Skeletal muscle tissue (tissue), 4 donors: ENCODE measurements around the gene TMOD3. TPM values are rescaled to one million over a fixed set of nuclear protein-coding genes. Genes with fewer than 3 reads are reported as not detected.

Experiments used
- H3K27ac ChIP-seq: one replicate; pipeline ENCODE4 v1.7.0; 2013; ENCODE audit warnings: mild to moderate bottlenecking, low read depth, low read length, inconsistent platforms
- H3K27me3 ChIP-seq, 3 donors: one replicate each; pipeline ENCODE4 v1.7.0; 2013; ENCODE audit warnings: low read length in 3 of 3; ENCODE audit not compliant: control insufficient read depth in 3 of 3, insufficient read depth in 3 of 3
- H3K36me3 ChIP-seq, 3 donors: one replicate each; pipeline ENCODE4 v1.7.0; 2013; ENCODE audit warnings: low read length in 3 of 3; ENCODE audit not compliant: control insufficient read depth in 3 of 3, insufficient read depth in 3 of 3
- H3K4me1 ChIP-seq, 3 donors: one replicate each; pipeline ENCODE4 v1.7.0; 2013; ENCODE audit warnings: low read length in 3 of 3, mild to moderate bottlenecking in 3 of 3; ENCODE audit not compliant: control insufficient read depth in 3 of 3, insufficient read depth in 3 of 3
- H3K4me3 ChIP-seq, 3 donors: one replicate each; pipeline ENCODE4 v1.7.0; 2013; ENCODE audit warnings: low read length in 3 of 3
- H3K9ac ChIP-seq, 3 donors: one replicate each; pipeline ENCODE4 v1.7.0; 2013; ENCODE audit warnings: low read length in 3 of 3, mild to moderate bottlenecking in 3 of 3, moderate library complexity in 2 of 3, low read depth in 1 of 3
- H3K9me3 ChIP-seq, 3 donors: one replicate each; pipeline ENCODE4 v1.7.0; 2013; ENCODE audit warnings: low read length in 3 of 3; ENCODE audit not compliant: control insufficient read depth in 3 of 3
- total RNA-seq: library from RNA; depleted of rRNA; stranded (reverse); fragments of >200 nt; gene quantifications from one replicate; pipeline ENCODE4 v1.2.3, GENCODE V29; 2014
- donor health status: Osteomylitis.

Gene TMOD3
- total RNA-seq, 1 donor from 2014 or later = 19.8 TPM

DNA sequence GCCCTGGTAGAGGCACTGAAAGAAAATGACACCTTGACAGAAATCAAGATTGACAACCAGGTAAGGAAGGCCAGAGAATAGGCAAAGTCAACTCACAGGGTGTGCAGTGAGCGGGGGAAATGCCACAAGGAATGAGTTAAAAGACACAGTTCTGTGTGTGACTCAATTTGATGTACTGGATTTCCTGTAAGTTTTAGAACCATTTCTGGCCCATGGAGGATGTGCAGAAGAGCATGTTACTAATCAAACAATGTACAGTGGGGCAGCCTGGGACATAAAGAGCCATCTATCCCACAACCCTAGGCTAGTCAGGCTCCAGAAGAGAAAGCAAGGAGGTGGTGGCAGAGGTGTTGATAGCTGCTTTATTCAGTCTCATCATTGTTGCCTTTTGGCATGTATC is 31.2 kb upstream of the TMOD3 start:
- no peak overlapping the region for H3K9ac ChIP-seq
- no peaks in the 10 kb centered on the region for H3K9me3 ChIP-seq
- no peaks in the 10 kb centered on the region for H3K27me3 ChIP-seq
- peaks cover 4 to 13% (median 8%) of the 10 kb centered on the region in 3 donors for H3K36me3 ChIP-seq
- no peaks in the 10 kb centered on the region for H3K4me1 ChIP-seq
- no peak overlapping the region for H3K27ac ChIP-seq
- H3K4me3 ChIP-seq = no peak overlapping the region

DNA sequence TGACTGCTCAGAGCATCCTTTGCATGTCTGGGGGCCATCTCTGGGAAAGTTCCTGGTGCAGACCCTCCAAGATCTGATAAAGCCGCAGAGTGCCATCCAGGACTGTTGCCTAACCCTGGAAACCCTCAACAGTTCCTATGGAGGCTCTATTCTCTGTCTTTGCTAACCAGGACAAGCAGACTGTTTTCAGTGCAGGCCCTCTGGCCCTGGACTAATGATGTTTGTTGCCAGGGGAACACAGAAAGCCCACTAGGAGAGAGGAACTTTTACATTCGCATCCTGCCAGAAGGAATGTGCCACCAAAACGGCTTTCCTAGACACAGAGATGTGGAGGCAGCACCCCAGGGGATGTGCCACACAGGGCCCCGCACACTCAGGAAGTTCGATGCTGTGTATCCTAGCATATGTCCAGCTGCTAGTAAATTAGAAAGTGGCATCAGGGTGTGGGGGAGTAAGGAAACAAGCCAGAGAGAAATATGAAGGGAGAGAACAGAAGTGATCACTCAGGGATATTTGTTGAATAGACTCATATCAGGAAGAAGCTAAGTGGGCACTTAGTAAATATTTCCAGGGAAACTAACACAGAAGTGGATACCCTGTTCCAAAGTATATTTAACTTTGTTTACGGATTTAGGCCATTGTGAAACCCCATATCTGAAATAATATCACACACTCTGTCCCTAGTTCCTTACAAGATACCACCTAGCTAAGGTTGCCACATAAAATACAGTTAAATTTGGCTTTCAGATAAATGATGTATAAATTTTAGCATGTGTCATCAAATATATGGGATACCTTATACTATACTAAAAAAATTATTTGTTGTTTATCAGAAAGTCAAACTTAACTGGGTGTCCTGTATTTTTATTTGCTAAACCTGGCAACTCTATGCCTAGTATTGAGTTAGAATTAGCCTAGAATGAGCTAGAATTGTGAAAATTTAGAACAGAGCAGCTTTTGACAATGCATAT is 29.9 kb upstream of the TMOD3 start:
- no peak overlapping the region for H3K27ac ChIP-seq
- H3K4me3 ChIP-seq = no peak overlapping the region
- no peaks in the 10 kb centered on the region for H3K27me3 ChIP-seq
- no peak overlapping the region for H3K9ac ChIP-seq
- H3K4me1 ChIP-seq = no peaks in the 10 kb centered on the region
- no peaks in the 10 kb centered on the region for H3K9me3 ChIP-seq
- H3K36me3 ChIP-seq = peaks cover 4 to 13% (median 11%) of the 10 kb centered on the region in 3 donors

DNA sequence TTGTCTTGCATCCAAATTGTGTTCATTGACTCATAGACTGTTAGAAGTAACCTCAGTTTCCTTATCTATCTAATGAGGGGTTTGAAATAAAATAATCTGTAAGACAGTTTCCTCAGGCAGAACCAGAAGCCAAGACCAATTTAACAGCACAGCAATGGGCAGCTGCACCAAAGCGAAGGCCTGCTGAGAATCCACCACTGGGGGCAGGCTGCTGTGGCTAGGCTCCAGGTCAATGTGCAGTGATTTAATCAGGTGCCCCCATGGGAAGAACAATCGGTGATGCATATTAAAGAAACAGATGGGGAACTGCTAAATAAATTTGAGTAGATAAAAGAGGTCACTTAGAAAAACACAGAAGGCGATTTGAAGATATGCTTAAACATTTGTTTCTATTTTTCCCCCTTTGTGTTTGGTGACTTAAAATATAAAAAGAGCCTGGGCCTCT is 28.0 kb upstream of the TMOD3 start:
- Histone ChIP-seq H3K36me3 (peaks cover 4 to 16% (median 13%) of the 10 kb centered on the region in 3 donors), H3K4me1 (no peaks in the 10 kb centered on the region), H3K27ac (no peak overlapping the region), H3K9me3 (no peaks in the 10 kb centered on the region), H3K4me3 (no peak overlapping the region), H3K9ac (no peak overlapping the region), H3K27me3 (no peaks in the 10 kb centered on the region)

DNA sequence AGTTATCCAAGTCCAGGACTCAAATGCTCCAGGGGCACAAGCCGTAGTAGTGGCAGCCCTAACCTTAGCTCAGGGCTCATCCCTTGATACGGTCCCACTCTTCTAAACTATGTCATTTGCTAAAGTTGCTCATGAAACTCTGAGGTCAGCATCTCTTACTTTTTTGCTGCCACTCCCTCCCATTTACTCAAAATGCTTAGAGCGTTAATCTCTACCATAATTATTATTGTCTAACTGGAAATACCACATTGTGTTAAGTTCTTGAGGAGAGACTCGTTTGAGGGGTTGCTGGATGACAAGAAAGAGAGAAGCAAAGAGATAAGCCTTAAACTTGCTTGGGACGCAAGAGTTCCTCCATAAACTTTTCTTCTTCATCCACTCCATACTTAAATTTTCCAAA is 26.9 kb upstream of the TMOD3 start:
- Histone ChIP-seq H3K9me3 (no peaks in the 10 kb centered on the region), H3K27ac (no peak overlapping the region), H3K4me3 (no peak overlapping the region), H3K9ac (no peak overlapping the region), H3K27me3 (no peaks in the 10 kb centered on the region), H3K4me1 (no peaks in the 10 kb centered on the region), H3K36me3 (peaks cover 4 to 26% (median 20%) of the 10 kb centered on the region in 3 donors)

DNA sequence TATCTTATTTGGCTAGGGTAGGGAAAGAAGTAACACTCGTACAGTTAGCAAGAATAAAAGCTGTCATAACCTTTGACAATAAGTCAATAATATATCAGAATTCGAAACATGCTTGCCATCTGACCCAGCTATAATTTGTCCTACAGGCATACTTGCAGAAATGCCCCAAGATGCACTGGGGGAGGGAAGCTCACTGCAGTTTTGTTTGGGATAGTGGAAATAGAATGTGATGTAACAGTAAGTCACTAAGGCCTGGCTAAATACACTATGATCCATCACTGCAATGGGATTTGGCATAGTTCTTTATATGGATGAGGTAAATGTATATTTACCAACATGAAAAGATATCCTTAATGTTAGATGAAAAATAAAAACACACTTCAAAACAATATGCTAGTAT is 25.5 kb upstream of the TMOD3 start:
- H3K4me1 ChIP-seq = no peaks in the 10 kb centered on the region

DNA sequence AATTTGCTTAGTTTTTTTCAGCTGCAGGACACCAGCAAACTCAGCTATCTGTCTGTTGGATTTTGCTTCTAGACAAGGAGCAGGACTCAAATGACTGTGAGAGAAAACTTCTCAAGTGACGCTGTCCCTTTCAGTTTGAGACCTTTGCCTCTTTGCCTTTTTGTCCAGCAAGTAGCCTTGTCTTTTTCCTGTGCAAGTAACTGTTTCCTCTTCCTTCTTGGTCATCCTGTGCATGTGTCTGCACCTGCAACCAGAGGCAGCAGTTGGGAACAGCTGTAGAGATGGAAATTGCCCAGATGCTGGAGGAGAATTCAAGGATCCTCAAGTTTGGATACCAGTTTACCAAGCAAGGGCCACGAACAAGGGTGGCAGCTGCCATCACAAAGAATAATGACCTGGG is 23.3 kb upstream of the TMOD3 start:
- Histone ChIP-seq H3K9me3 (no peaks in the 10 kb centered on the region), H3K27ac (no peak overlapping the region), H3K27me3 (no peaks in the 10 kb centered on the region), H3K9ac (no peak overlapping the region), H3K4me3 (no peak overlapping the region), H3K4me1 (no peaks in the 10 kb centered on the region), H3K36me3 (peaks cover 0 to 21% (median 12%) of the 10 kb centered on the region in 3 donors)

More for the DNA sequence above, 25.5 kb upstream of the TMOD3 start:
- H3K36me3 ChIP-seq = peaks cover 0 to 23% (median 14%) of the 10 kb centered on the region in 3 donors
- H3K27ac ChIP-seq = no peak overlapping the region
- H3K9me3 ChIP-seq = no peaks in the 10 kb centered on the region
- H3K27me3 ChIP-seq = no peaks in the 10 kb centered on the region
- no peak overlapping the region for H3K4me3 ChIP-seq
- no peak overlapping the region for H3K9ac ChIP-seq

DNA sequence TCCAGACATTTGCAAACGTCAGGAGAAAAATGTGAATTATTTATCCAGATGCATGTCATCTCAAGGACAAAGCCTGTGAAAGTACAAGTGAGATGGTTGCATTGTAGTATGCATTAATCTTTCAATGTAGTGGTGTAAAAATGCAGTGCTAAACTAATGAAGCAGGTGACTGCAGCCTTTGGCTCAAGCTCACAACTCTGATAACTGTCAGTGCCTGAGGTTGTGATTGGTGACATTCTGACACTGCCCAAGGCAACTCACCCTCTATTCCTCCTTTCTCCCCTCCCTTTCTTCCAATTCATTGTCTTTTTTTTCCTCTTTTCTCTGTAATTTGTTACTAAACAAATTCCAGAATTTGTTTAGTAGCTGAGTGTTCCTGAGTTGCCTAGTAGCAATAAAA is 20.0 kb upstream of the TMOD3 start:
- Histone ChIP-seq H3K36me3 (peaks cover 0 to 18% (median 12%) of the 10 kb centered on the region in 3 donors), H3K27ac (no peak overlapping the region), H3K27me3 (no peaks in the 10 kb centered on the region)

DNA sequence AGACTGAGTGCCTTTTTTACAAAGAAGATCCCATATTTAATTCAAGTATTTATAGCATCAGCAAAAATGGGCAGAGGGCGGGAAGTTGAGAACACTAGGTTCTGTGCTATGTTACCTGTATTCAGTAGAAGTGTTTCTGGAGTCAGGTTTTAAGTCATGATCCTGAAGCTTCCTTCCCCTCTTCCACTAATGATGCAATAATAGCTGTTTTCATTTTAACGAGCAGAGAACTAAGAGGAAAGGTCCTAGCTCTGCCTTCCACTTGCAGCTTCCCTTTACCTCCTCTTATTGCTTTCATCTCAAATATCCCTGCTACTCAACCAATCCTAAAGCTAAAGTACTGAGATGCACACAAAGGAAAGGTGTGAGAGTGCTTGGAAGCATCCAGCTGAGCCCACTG is 16.9 kb upstream of the TMOD3 start:
- peaks cover 0 to 5% (median 3%) of the 10 kb centered on the region in 3 donors for H3K36me3 ChIP-seq
- no peak overlapping the region for H3K4me3 ChIP-seq
- no peak overlapping the region for H3K9ac ChIP-seq
- H3K27me3 ChIP-seq = no peaks in the 10 kb centered on the region
- H3K4me1 ChIP-seq = peaks cover 0 to 3% (median 0%) of the 10 kb centered on the region in 3 donors
- no peaks in the 10 kb centered on the region for H3K9me3 ChIP-seq
- no peak overlapping the region for H3K27ac ChIP-seq

More for the DNA sequence above, 20.0 kb upstream of the TMOD3 start:
- Histone ChIP-seq H3K4me3 (no peak overlapping the region), H3K9me3 (no peaks in the 10 kb centered on the region), H3K9ac (no peak overlapping the region), H3K4me1 (no peaks in the 10 kb centered on the region)

DNA sequence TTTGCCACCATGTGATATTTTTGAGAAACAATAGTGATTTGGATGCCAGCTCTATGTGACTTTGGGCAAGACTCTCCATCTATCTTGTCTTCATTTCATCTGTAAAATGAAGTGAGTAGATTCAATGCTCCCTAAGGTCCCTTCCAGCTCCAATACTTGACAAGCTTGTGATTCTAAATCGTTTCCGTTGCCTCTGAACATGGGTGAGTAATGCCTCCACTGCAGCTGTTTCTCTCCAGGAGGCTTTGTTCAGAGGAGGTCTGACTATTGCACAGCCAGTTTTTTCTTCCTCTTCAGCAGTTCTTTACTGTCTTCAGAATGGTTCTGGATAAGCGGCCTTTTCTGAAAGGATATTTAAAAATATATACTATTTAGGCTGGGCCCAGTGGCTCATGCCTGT is 14.8 kb upstream of the TMOD3 start:
- H3K9me3 ChIP-seq = no peaks in the 10 kb centered on the region
- H3K36me3 ChIP-seq = no peaks in the 10 kb centered on the region
- H3K9ac ChIP-seq = no peak overlapping the region

DNA sequence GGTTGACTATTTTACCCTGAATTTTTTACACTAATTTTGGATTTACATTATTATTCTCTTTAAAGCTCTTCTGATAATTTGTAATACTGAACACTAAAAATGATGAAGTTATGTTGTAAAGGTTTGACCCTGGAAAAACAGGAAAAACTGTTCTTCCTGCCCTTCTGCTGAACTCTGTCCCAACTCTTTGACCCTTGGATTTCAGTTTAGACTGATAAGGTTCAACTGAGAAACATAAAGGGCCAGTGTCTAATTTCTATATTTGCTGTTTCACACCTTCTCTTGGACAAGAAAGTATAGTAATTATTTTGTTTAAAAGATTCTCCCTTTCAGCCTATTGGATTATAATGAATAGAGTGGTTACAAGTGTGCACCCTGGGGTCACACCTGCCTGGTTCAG is 12.8 kb upstream of the TMOD3 start:
- Histone ChIP-seq H3K27ac (no peak overlapping the region), H3K9ac (no peak overlapping the region), H3K4me1 (peaks cover 0 to 3% (median 0%) of the 10 kb centered on the region in 3 donors), H3K27me3 (no peaks in the 10 kb centered on the region), H3K36me3 (no peaks in the 10 kb centered on the region), H3K9me3 (peaks cover 0 to 5% (median 2%) of the 10 kb centered on the region in 3 donors), H3K4me3 (no peak overlapping the region)

More for the DNA sequence above, 14.8 kb upstream of the TMOD3 start:
- no peaks in the 10 kb centered on the region for H3K27me3 ChIP-seq
- H3K4me1 ChIP-seq = peaks cover 0 to 3% (median 0%) of the 10 kb centered on the region in 3 donors
- no peak overlapping the region for H3K27ac ChIP-seq
- no peak overlapping the region for H3K4me3 ChIP-seq
